NB4 (cell line): ENCODE measurements around the gene STAC3.
A peak's percentile ranks its signal among the peaks of the same experiment; 100 is the strongest.

Source experiments
- DNase-seq: peaks from one replicate; pipeline ENCODE4 v3.0.0; 2010; ENCODE audit warnings: low read depth
- H3K4me3 ChIP-seq: one replicate; pipeline ENCODE4 v1.5.1; 2011; ENCODE audit warnings: mild to moderate bottlenecking, low read depth, low read length, moderate library complexity
- MYC ChIP-seq: IDR thresholded peaks from 2 replicates; pipeline ENCODE4 v1.6.1; 2011; ENCODE audit warnings: low read depth, low read length
- POLR2A ChIP-seq: IDR thresholded peaks from 2 replicates; pipeline ENCODE4 v1.6.1; 2011; ENCODE audit warnings: mild to moderate bottlenecking; ENCODE audit not compliant: insufficient read length; ENCODE audit errors: extremely low read depth
- TF ChIP-seq, protein P1 (sequence below): IDR thresholded peaks from one replicate; pipeline ENCODE4 v1.5.1; 2012; ENCODE audit warnings: low read depth, low read length
- TF ChIP-seq, protein P2 (sequence below): IDR thresholded peaks from 2 replicates; pipeline ENCODE4 v1.6.1; 2011; ENCODE audit warnings: low read depth, low read length

Gene STAC3

DNA sequence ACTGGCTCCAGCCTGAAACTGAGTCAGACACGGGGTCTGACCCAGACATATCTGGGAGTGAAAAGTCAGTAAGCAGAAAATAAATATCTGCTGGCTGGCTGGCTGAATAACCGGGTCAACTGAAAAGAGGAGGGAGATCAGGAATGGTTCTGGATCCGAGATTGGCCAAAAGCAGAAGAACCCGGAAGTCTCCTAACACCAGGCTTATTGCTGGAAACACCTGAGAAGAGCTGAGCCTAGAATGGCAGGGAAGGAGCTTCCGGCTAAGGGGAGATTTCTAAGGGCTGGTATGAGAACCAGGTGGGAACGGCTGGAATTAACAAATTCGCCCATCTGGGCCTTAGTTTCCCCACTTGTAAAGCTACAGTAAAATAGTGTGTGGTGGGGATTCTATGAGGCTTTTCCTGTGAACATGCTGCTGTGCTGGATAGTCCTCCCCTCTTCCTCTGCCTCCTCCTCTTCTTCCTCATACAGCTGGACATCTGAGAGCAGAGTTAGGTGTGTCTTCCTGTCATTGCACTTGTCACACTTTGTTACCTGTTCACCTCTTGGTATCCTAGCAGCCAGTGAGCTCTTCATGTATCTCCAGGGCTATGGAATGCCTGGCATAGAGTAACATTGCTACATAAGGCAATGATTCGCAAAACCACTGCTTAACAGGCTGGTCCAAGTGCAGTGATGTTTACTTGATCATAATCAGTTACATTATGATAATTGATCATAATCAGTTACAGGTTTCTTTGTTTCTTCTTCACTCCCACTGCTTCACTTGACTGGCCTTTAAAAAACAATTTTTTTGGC lies 23.5 kb downstream of the STAC3 start:
- H3K4me3 ChIP-seq: no peak overlapping the region
- TF ChIP-seq, protein P1, sequence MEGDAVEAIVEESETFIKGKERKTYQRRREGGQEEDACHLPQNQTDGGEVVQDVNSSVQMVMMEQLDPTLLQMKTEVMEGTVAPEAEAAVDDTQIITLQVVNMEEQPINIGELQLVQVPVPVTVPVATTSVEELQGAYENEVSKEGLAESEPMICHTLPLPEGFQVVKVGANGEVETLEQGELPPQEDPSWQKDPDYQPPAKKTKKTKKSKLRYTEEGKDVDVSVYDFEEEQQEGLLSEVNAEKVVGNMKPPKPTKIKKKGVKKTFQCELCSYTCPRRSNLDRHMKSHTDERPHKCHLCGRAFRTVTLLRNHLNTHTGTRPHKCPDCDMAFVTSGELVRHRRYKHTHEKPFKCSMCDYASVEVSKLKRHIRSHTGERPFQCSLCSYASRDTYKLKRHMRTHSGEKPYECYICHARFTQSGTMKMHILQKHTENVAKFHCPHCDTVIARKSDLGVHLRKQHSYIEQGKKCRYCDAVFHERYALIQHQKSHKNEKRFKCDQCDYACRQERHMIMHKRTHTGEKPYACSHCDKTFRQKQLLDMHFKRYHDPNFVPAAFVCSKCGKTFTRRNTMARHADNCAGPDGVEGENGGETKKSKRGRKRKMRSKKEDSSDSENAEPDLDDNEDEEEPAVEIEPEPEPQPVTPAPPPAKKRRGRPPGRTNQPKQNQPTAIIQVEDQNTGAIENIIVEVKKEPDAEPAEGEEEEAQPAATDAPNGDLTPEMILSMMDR: no peak
- TF ChIP-seq, protein P2, sequence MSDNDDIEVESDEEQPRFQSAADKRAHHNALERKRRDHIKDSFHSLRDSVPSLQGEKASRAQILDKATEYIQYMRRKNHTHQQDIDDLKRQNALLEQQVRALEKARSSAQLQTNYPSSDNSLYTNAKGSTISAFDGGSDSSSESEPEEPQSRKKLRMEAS: no peak
- no peak for TF ChIP-seq MYC
- no peak for DNase-seq

DNA sequence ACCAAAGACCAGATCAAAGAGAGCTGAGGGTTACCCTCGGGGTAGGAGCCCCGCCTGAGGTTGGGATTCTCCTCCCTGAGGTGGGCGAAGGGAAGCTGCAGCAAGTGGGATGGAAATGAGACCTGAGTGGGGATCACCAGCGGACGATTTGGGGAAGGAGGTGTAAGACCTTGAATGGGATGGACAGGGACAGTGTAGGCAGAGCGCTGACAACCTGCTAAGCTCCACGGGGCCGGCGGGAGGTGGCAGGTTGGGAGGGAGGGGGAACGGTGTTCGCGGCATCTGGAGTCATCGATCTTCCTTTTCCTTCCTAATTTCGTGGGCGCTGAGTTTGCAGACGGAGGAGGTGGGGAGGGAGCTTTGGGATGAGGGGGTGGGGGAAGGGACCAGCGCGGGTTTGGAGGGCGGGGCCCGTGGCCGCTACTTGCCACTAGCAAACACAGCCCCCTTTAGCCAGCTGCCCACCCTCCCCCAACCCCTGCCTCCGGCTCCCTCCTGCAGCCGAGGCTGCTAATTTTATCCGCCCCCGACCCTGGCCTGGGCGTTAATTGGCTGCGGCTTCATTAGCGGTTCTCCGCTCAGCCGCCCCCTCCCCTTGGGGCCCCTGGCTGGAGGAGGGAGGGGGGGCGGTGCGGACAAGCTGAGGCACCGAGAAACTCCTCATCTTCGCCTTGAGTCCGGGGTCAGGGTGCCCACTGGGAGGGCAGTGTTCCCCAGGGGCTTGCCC lies 24.2 kb downstream of the STAC3 start:
- TF ChIP-seq, protein P1: no peak
- TF ChIP-seq MYC: no peak
- TF ChIP-seq POLR2A: no peak
- TF ChIP-seq, protein P2: no peak
- DNase-seq: peak; percentile 67
- no peak overlapping the region for H3K4me3 ChIP-seq

DNA sequence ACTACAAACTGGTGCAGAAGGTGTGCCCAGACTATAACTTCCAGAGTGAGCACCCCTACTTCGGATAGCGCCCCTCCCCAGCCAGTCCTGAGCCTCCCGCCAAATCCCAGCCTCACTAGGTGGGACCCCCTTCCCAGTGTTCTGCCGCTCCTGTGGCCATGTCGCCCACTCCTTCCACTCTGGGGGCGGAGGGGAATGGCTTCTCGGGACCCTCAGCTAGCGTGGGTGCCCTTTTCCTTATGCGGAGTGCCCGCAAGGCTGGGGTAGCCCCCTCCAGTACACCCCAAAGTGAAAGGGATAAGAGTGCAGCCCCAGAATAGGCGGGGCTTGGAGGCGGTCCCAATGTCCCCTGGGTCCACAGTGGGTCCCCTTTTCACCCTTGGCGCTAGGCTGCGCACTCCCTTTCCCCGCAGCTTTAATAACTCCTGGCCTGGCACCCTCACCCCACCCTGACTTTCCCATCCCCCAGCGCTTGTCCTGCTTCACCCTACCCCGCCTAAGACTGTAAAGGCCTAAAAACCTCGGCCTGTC lies 25.2 kb downstream of the STAC3 start:
- no peak overlapping the region for H3K4me3 ChIP-seq
- no peak for DNase-seq
- TF ChIP-seq POLR2A (no peak), MYC (no peak)
- TF ChIP-seq, protein P1: no peak
- TF ChIP-seq, protein P2: no peak

DNA sequence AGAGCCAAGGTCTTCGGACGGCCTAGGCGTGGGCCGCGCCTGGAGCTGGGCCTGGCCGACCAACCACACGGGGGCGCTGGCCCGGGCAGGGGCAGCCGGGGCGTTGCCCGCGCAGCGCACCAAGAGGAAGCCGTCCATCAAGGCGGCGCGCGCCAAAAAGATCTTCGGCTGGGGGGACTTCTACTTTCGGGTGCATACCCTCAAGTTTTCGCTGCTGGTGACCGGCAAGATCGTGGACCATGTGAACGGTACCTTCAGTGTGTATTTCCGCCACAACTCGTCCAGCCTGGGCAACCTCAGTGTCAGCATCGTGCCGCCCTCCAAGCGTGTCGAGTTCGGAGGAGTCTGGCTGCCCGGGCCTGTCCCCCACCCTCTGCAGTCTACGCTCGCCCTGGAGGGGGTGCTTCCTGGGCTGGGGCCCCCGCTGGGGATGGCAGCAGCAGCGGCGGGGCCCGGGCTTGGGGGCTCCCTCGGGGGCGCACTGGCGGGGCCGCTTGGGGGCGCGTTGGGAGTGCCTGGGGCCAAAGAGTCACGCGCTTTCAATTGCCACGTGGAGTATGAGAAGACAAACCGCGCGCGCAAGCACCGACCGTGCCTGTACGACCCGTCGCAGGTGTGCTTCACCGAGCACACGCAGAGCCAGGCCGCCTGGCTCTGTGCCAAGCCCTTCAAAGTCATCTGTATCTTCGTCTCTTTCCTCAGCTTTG lies 25.9 kb downstream of the STAC3 start:
- DNase-seq: peak; percentile 54

DNA sequence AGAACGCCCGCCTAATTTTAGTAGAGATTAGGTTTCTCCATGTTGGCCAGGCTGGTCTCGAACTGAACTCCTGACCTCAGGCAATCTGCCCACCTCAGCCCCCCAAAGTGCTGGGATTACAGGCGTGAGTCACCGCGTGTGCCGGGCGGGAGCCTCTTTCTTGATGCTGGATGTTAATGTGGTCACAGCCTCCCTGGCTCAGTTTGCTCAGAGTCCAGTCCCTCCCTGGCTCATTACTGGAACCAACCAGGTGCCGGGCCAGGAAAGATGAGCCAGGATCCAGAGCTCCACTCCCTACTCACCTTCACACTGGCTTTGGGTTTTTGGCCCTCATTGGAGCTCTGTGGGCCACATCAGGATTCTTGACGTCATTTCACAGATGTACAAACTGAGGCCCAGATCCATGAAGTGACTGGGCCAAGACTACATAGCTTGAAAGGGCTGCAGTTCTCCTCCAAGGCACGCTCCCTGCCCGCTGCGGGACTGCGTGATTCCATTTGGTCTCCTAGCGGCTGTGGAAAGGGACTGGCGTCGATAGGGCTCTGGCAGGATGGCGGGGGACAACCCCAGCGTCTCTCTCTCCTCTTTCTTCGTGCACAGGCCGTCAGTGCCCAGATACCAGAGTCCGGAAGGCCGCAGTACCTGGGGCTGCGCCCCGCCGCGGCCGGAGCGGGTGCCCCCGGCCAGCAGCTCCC lies 26.6 kb downstream of the STAC3 start:
- no peak overlapping the region for H3K4me3 ChIP-seq
- DNase-seq: no peak
- TF ChIP-seq POLR2A: no peak
- TF ChIP-seq, protein P2: no peak

More for the DNA sequence above, 25.9 kb downstream of the STAC3 start:
- no peak for TF ChIP-seq POLR2A
- TF ChIP-seq, protein P1: peak; percentile 55
- H3K4me3 ChIP-seq: no peak overlapping the region
